GM19455 (cell line): ENCODE results near the gene BDKRB2.

Experiments used
- ATAC-seq: cut with Tn5 transposase; IDR thresholded peaks from one replicate; pipeline ENCODE4 v1.9.1; 2021; ENCODE audit not compliant: unreplicated experiment

Gene BDKRB2

DNA sequence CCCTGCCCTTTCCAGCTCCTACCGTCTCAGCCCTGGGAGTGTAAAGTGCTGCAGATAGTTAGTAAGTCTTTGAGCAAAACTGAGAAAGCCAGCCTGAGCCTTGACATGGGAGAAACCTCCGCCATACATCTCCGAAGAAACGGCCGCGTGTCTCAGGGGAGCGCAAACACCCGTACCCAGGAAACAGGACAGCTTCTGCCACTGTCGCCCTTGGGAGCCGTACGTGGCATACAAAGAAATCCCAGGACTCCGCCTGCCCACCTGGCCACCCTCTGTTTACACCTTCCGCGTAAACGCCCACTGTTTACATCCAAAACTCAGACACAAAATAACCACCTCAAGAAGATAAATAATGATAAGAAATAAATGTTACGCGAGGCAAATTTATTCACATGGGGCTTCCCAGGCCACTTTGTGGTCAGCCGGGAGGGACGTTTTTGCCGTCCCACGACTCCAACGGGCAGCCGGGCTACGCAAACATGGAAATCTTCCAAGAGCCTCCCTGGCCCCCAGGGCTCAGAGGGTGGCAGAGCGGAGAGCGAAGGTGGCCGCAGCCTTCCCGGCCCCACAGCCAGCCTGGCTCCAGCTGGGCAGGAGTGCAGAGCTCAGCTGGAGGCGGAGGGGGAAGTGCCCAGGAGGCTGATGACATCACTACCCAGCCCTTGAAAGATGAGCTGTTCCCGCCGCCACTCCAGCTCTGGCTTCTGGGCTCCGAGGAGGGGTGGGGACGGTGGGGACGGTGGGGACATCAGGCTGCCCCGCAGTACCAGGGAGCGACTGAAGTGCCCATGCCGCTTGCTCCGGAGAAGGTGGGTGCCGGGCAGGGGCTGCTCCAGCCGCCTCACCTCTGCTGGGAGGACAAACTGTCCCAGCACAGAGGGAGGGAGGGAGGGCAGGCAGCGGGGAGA, at the start of gene BDKRB2:
BDKRB2 (plus strand) TSS at position 689 of the 908 bp plus-strand sequence. CDS start 32,269 bp downstream, outside the sequence.
- no peak for ATAC-seq

DNA sequence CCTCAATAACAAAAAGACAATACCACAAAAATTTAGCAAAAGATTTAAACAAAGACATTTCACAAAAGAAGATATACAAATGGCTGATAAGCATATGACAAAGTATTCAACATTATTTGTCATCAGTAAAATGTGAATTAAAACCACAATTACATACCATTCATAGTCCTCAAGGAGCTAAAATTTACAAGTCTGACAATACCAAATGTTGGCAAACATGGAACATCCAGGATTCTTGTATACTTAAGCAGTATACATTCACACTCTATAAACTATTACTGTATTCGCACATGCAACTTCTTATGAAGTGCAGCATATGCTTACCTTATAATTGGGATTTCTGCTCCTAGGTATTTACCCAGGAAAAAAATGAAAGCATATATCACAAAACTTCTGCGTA, 49.7 kb upstream of the BDKRB2 start:
- ATAC-seq, result no peak

DNA sequence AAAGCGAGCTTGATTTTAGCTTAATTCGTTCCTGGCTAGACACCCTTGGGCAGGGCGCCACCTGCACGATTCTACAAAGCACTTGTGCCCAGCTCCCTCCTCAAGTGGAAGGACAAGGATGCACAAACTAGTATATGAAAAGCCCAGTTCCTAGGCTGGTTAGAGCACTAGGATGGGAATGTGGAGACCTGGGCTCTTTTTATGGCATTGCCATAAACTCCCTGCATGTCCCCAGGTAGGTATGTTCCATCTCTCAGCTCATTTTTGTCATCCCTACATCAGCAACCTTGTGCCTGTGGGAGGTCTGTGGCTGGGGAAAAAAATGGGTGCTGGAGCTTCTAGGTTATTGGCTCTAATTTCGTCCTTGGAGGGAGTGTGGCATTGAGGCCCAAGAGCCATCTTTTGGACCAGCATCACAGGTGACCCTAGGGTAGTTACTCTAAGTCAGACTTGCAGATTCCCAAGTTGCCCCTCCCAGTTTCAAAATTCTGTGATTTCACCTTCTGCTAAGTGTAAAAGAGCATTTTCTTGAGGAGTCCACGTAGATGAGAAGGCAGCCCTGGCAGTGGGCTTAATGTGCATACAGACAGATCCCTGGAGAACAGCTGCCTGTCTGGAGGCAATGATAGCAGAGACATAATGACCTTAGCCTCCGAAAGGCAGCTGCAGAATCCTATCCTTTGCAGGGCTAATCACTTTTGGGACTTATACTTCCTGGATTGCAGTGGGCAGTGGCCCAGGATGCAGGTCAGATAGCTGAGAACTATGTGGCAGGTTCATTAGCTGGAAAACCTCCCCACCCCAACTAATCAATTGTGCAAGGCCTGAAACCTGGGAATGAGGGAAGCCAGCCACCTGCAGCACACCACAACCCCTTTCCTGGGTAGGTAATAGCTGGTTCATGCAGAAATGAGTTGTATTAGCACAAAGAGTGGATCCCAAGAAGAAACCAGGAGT, 47.6 kb upstream of the BDKRB2 start:
- ATAC-seq, result no peak

DNA sequence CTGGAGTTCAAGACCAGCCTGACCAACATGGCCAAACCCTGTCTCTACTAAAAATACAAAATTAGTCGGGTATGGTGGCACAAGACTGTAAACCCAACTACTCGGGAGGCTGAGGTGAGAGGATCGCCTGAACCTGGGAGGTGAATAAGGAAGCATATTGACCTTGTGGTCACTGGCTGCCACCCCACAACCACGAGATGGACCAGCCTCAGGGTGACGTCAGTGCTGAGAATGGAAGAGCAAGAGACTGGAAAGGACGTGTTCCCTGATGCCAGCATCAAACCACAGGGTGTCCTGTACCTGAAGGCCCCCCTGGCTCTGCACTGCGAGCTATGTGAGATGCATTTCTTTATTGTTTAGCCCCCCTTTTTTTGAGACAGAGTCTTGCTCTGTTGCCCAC, 45.9 kb upstream of the BDKRB2 start:
- ATAC-seq, result no peak

DNA sequence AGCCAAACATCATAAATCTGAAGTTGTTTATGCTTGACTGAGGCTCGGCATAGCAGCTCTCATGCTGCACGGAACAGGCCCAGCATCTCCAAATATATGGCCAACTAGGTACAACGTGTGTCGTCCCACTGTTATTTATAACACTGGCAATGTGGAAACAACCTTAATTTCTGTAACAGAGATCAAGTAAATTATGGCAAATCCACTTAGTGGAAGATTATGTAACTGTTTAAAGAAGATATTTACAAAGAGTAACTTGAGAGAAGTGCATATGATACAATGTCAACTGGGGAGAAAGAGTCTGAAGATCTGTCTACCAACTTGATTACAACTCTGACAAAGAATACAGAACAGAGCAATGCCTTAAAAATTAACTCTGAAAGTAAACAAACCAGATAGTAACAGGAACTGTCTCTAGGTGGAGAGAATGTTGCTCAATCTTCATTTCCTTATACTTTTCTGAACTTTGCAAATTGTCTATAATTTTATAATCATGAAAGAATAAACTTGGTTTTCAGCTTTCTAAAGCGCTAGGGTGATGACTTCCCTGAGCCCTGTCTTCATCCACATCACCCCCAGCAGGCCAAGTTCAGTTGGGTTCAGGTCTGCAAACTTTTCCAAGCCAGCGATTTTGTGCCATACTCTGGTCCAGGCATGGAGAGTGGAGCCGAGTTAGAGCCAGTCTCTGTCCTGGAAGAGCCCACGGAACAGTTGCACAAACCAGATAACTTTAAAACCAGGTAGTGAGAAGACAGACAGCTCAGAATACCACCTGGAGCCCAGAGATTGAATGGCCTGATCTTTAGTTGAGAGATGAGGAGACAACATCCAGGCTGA, 44.3 kb upstream of the BDKRB2 start:
- no peak for ATAC-seq

DNA sequence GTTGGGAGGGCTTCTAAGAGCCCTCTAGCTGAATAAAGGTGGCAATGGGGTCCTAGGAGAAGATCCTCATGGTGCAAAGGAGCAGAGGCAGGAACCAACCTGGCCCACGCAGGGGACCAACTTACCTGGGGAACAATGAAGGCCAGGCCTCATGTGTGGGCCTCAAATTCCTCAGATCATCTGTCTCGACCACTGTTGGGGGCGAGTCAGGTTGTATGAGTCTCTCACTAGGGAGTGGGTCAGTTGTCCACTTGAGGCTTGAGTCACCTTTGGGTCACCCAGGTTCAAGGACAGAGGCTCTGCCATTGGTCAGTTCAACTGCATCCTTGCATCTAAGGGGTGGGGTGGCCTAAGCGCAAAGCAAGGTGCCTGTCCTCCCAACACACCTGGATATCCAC, 43.7 kb upstream of the BDKRB2 start:
- ATAC-seq, result no peak

DNA sequence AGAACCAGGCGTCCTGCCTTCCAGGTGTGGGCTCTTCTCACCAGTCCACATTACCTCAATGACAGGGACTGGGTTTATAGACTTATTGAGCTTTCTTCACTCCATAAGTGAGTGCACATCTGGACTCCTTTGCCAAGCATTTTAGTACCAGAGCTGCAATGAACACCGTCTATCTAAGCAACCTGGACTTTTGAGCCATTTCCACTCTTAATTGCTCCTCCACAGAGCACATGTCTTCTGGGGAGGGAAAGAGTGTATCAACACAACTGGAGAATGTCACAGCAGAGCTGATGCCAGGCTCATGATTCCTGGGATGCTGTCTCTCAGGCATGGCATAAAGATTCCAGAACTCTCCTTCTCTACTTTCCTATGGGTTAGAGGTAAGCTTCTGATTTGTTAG, 43.0 kb upstream of the BDKRB2 start:
- ATAC-seq, result no peak

DNA sequence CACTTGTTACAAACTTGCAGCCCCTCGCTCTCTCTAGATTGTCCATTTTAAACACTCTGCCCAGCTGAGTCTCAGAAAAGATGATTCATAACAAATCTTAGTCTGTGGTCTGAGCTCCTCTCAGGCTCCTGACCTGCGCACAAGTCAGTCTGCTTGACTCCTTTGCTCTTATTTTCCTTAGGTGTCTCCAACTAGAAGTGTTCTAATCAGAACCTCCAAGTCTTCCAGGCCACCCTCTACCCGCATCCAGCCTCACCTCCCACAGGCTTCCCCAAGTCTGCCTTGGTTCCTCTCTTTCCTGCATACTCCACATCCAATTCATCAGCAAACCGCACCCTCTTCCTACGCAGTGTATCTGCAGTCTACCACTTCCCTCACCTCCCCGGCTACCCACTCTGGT, 42.4 kb upstream of the BDKRB2 start:
- ATAC-seq, result no peak

DNA sequence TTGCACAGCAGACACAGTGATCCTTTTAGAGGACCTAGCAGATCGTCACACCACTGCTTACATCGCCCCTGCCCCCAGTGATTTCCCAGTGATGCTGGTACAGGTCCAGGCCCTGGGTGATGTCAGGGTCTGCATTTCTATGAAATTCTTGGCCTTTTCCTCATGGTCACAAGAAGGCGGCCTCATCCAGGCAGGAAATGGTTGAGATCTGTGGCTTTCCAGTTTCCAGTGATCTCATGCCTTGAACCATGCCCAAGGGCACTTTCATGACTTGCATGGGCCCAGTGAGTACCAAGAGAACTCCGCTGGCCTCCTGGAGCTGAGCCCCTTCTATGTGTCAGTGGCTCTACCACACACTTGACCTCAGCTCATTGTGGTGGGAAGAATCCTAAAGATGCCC, 41.9 kb upstream of the BDKRB2 start:
- no peak for ATAC-seq

DNA sequence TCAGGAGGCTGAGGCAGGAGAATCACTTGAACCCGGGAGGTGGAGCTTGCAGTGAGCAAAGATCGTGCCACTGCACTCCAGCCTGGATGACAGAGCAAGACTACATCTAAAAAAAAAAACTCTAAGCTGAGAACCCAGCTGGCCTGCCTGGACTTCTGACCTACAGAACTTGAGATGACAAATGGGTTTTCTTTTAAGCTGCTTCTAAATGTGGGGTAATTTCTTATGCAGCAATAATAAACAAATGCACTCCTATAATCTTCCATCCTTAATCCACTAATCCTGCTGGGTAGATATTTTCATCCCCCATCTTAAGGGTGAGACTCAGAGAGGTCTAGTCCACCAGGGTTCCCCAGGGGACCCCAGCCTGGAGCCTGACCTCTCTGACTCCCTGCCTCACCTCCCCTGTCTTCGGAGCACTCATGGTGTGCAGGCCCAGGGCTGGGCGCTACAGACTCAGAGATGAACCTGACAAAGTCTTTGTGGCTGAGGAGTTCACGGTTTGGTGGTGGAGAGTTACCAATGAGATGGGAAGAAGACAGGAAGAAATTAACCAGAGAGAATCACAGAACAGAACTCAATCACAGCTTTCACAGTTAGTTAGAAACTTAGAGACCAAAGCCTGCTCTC, 39.7 kb upstream of the BDKRB2 start:
- ATAC-seq, result no peak

DNA sequence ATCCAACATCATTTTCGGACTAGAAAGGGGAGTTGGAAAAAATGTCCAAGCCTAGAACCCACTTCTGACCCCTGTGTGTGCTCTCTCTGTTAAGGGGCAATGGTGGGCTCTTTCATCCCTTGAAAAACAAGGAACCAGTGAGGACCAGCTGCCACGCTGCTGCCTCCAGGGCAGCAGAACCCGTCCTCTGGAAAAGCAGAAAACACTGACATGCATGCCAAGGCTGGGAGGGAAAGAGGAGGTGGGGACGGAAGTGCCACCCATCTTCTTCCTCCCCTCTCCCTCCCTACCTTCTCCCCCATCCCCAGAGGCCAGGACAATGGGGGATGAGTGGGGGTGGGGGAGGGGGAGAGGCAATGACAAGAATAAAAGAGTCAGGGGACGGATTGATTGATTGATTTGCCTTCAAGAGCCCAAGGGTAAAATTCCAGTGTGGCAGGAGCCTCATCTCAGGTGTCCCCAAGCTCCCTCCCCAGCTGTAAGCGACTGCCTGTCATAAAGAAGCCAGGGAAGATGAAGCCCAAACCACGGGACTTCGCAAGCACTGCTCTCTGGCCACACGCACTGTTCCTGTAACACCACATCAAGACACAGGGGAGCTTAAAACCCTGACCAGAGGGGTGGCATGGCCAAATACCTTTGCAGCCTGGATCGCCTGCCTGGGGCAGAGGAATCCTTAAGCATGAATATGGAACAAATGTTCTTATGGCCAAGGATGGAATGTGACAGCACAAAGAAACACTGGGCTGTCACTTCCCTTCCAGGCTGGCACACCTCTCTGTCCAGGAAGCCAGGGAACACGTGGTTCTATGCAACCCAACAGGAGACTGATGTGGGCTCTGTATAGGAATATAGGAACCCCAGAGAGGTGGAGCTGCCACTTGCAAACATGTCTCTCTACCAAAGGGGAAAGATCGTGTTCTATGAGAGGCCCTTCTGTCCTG, 38.9 kb upstream of the BDKRB2 start:
- no peak for ATAC-seq

DNA sequence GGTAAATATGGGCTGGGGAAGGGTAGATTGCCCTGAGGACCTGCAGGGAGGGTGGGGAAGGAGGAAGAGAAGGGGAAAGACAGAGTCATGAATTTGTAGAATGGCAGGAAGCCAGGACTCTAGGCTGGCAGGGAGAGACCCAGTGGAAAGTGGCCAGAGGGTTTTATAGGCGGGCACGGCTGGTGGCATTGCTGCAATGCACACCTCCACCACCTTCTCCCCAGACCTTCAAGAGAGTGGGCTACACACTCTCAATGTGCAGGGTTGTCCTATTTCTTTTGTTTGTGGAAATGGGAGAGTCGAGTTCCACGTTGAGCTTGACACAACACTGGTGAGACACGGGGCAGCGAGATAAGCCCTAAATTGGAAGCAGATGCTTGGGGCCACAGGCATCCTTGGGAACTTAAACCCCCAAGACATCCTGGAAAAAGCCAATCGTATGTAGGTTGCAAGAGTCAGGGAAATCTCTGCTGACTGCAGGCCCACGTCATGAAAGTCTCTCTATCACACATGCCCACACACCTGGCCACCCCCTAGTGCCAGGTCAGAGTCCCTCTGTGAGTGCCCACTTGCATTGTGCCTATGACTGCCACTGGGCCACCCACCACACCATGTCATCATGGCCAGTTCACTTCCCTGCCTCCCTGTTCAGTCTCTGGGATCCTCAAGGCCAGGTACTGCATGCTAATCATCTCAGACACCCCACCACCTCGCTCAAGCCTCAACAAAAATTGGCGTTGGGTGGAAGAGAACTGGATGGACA, 38.0 kb upstream of the BDKRB2 start:
- no peak for ATAC-seq

DNA sequence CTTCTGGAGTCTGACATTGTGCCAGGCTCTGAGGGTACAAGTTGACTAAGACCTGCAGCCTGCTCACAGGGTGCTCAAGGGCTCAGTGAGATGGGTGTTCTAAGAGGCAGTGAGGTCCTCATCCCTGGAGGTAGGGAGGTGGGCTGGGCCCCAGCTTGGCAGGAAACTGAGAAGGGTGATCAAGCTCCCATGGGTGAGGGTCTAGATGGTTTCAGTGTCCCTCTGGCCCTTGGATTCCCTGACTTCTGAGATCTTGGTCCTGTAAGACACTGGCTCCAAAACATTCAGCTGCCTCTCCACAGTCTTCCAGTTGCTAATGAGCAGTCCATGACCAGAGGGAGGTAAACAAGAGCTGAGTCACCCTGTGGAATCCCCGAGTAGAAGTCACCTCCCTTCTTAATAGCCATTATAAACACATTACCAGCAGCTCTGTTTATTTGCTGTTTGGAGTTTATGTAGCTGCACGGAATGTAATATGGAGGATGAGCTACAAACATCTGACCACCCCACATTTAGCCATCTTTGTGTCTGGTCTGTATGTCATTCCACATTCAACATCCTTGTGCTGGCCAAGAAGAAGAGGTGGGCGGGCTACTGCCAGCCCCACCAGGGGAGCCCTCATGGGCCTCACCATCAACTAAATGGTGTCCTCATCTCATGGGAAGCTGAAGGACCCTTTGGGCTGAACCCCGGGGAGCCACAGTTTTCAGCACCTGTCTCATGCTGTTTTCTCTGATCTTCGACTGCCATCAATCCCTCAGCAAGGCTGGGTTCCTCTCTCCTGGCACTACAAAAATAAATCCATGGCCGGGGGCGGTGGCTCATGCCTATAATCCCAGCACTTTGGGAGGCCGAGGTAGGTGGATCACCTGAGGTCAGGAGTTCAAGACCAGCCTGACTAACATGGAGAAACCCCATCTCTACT, 37.2 kb upstream of the BDKRB2 start:
- ATAC-seq, result no peak

DNA sequence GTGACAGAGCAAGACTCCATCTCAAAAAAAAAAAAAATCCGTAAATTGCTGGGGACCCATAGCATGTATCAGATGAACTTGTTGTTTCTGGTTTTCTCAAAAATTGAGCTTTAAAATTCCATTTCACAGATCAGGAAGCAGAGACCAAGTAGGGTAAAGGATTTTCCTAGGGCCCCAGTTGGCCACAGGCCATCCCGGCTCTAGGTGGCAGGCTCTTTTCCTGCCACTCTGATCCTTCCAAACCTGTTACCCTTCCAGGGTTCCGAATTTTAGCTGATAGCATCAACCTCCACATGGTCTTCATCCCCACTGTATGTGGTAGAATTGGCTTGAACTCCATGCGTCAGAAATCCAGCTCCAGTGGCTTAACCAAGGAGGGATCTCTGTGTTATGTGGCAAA, 36.1 kb upstream of the BDKRB2 start:
- no peak for ATAC-seq

DNA sequence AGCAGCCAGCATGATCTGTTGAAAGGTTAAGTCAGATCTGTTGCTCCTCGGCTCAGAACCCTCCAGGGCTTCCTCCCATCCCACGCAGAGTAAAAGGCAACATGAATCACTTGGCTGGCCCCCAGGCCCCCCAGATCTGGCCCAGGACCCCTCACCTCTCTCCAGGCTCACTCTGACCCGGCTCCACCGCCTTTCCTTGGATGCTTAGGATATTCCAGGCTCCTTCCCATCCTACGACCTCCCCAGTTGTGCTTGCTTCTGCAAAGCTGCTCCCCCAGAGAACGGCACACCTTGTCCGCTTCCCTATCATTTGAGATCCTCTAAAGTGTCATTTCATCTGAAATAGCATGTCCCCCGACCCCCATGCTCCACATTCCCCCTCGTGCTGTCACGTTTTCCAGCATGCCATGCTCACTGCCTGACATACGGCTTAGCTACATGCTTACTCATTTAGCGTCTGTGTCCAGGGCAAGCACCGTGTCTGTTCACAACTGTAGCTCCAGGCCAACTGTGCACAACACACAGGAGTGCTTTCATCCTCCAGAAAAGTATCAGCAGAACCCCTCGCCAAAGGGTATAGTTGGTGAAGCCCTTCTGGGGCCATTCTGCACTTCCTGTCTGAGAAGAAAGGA, 33.6 kb upstream of the BDKRB2 start:
- ATAC-seq, result no peak

DNA sequence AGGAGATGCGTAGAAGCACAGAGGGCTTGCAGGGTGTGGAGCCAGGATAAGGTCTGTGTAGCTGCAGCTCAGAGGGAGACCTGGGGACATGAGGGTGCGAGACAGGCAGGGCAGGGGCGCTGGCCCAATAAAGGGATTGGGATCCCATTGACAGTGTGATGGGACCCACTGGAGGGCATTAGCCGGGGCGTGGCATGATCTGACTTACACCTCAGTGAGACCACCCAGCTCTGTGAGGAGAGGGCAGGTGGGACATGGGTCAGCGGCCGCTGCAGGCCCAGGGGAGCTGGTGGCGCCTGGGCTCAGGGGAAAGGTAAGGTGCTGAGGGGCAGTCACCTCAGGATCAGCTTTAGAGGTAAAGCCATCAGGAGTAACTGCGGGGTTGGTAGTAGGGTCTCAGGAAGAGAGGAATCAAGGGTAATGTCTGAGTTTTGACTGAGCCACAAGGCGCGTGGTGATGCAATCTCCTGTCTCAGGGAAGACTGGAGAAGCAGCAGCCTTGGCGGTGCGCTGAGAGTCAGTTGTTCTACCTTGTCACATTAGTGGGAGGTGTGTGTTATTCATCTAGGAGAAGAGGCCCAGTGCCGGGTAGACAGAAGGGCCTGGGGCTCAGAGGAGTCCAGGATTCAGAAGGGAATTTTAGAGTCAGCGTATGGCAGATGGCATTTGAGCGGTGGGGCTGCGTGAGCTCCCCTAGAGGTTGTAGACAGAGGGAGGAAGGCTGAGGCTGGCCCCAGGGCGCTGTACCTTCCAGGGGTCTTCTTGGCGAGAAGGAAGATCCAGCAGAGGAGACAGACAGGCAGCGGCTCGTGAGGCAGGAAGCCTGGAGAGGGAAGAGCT, 30.8 kb upstream of the BDKRB2 start:
- ATAC-seq, result no peak
